Iris pigment epithelial cell (primary cell): ENCODE measurements around the gene SLC44A3.
"Not testable (repeated sequence)": the region's sequence is repeated elsewhere in the genome, so short reads cannot be mapped to it uniquely, and the experiment has no call there.

Experiments
- DNase-seq: peaks from one replicate; pipeline ENCODE4 v3.0.0-alpha.2; 2011; ENCODE audit warnings: low read depth

The SLC44A3 gene

DNA sequence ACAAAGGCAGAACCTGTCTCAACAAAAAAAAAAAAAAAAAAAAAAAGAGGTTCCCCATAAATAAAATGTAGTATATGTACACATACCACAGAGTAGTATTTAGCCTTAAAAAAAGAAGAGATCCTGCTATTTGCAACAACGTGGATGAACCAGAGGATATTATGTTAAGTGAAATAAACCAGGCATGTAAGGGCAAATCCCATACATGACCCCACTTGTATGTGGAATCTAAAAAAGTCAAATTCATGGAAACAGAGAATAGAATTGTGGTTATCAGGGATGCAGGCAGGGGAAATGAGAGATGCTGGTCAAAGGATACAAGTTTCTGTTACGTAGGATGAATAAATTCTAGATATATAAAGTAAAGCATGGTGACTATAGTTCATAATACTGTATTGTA, 16.7 kb downstream of the SLC44A3 start:
- no peak for DNase-seq

DNA sequence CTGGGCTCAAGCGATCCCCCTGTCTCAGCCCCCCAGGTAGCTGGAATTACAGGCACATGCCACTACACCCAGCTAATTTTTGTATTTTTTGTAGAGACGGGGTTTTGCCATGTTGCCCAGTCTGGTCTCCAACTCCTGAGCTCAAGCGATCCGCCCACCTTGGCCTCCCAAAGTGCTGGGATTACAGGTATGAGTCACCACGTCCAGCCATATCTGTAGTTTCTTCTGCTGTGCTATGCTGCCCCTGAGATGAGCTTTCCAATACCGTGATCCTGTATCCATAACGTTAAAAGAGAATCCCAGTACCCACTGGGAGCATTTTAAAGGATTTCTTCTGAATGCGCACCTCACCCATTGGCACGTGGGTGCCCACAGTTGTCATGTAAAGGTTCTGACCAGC, 20.2 kb downstream of the SLC44A3 start:
- DNase-seq: not testable (repeated sequence)

DNA sequence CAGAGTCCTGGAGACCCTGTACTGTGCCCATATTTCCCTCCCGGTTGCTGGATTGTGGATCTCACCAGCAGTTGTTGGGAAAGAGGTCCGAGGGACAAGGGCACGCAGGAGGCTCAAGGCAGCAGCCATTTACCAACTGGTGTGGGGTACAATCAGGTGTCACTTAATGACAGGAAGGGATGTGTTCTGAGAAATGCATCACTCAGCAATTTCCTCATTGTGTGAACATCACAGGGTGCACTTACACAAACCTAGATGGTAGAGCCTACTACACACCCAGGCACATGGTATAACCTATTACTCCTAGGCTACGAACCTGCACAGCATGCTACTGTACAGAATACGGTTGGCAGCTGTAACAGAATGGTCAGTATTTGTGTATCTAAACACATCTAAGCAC, 20.7 kb downstream of the SLC44A3 start:
- DNase-seq: no peak

DNA sequence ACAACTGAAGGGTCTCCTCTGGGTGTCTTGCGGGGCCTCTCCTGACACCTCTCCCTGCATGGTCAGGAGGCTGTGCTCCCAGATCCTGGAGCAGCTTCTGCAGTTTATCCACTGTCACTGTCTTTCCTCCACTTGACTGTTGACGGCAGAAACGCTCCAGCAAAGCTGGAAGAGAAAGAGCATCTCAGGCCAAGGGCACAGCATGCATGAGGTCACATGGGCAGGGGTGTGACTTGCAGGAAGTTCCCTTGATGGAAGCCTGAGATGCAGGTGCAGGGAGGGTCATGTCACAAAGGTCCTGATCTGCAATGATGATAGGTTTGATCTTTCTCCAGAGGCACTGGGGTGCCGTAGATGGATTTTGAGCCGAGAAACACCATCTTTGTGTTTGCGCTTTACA, 23.3 kb downstream of the SLC44A3 start:
- no peak for DNase-seq

DNA sequence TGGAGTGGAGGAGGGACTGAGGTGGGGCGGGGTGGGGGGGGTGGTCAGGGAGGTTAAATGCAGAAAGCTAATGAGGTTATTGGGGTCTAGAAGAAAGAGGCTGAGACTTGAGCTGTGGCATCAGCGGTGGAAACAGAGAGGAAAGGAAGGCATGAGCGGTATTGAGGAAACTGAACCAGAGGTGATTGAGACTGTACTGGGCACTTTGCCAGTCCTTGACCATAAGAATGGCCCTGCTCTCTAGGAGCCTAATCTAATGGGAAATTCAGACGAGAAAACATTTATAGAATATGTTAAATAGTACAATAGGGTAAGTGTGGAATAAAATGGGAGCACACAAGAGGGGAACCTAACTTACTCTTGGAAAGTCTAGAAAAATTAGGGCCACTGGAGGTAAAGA, 23.7 kb downstream of the SLC44A3 start:
- no peak for DNase-seq

DNA sequence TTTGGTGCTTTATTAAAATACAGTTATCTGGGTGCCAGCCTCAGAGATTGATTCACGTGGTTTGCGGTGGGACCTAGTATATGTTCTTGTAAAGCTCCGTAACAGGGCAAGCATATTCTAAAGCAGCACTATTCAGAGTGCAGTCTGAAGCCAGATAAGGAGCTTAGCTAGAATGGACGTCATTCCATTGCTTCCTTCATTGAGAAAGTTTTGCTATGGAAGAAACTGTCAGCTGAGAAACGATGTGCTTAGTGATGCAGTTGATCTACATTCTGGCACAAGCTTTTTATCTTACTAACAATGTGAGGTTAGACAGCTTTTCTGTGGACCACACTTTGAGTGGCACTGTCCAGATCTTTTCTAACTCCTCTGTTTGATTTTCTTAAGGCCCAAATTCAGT, 26.2 kb downstream of the SLC44A3 start:
- no peak for DNase-seq

DNA sequence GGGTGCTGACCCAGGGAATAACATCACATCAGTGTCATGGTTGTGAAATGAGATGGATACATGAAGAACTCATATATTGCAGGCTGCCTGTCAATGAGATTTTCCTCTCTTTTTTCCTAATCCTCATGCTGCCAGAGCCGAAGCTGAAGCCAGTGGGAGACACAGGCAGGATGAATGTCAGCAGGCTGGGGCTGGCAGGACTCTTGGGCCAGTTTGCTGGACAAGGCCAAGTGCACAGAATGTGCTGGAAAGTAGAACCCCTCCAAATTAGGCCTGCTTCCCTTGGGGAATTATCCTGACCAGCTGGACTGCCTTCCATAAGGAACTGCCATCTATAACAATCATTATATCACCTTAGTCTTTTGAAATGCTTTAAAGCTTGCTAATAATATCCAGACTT, 31.4 kb downstream of the SLC44A3 start:
- no peak for DNase-seq

DNA sequence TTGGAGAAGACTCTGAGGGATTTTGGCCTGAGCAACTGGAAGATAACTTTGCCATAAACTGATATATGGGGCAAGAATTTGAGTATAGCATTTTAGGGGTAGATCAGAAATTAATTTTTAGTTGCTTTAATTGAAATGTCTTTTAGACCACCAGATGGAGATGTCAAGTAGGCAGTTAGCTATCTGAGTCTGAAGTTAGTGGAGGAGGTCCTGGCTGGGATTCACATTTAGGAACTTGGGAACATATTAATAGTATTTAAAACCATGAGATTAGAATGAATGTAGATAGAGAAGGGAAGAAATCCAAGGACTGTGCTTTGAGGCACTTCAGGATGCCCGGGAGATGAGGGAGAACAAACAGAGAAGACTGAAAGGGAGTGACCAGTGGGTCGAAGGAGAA, 32.6 kb downstream of the SLC44A3 start:
- no peak for DNase-seq

DNA sequence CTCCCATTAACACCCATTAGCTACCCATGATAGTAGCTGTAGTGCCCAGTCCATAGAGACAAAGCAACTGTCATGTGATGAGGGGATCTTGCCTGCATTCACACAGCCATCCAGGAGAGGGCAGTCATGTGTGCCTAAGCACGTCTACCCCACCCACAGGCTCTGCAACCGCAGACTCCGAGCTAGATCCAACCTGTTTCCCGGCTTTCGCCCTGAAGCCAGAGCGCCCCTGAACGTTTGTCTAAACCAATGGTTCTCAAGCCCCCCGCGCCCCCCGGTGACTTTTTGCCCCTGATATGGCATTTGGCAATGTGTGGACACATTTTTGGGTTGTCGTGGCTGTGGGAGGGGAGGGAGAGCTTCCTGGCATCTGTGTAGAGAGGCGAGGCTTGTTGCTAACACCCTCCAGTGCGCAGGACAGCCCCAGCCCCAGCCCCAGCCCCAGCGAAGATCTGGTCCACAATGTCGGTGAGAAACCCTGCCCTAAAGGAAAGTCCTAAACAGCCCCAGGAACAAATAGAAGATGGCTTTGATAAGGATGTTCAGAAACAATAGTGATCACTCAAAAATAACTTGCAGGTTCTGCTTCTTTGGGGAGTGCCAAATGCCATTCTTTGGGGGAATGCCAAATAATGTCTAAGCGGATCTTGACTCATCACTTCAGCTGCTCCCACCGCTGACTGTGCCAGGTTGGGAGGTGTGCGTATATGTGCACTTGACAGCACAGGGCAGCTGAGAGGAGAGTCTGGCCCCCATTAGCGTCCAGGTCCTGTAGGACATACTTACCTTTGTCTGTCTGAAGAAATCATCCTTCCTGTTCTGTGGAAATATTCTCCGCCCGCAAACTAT, 34.5 kb downstream of the SLC44A3 start:
- peak; percentile 91 for DNase-seq

DNA sequence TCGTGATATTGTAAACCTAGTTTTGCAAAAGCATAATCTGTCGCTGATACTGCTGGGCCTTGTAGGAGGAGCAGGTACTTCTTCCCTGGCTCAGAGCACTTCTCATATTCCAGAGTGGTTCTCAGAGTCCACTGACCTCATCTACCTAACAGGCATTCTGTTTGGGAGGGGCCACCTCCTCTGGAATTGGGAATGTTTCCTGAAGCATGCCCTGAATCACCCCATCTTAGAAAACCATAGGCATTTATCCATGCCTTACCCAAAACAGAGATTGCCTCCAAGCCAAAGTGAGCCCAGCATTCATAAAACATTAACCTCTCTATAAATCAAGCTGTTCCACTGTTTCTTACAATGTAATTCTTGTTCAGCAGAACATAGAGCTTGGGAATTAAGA, 35.1 kb downstream of the SLC44A3 start:
- DNase-seq: no peak

DNA sequence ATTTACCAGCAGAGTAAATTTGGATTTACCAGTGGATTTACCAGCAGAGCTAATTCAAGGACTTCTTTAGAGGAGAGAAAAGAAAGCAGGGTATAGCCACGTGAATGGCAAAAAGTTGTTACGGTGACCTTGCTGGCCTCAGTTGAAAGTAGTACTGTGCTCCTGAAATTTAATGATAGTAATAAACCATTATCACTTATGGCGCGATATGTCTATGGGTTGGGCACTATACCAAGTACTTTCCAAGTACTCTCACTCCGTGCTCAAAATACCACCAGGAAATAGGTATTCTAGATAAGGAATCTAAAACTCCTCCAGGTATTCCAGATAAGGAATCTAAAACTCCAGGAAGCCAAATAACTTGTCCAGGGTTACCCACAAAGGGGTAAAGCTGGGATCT, 35.8 kb downstream of the SLC44A3 start:
- DNase-seq: no peak

DNA sequence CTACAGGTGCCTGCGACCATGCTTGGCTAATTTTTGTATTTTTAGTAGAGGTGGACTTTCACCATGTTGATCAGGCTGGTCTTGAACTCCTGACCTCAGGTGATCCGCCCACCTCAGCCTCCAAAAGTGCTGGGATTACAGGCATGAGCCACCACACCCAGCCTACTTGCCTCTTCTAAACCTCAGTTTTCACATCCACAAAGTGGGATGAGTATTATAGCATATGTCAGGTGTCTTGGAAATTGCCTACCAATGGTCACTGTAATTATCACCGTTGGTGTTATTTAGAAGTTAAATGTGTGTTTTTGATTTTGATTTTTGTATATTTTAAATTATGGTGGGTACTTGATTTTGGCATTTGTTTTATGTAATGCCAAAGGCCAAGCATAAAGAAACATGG, 36.7 kb downstream of the SLC44A3 start:
- DNase-seq: no peak

DNA sequence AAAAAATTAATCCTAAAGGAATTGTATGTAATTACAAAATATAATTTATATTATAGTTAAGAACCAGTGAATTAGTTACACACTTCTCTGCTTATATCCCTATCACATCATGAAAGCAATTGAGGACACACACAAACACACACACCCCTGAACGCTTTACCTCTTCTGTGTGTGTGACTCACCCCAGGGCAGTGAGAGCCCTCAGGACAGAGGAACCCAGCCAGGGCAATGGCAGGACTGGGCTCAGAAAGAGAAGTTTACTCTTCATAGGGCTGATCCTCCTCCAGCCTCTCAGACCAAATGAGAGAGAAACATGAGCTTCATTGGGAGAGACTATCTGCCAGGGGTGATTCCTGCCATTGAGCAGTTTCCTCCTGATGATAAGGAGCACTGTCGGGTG, 38.1 kb downstream of the SLC44A3 start:
- peak; percentile 49 for DNase-seq

DNA sequence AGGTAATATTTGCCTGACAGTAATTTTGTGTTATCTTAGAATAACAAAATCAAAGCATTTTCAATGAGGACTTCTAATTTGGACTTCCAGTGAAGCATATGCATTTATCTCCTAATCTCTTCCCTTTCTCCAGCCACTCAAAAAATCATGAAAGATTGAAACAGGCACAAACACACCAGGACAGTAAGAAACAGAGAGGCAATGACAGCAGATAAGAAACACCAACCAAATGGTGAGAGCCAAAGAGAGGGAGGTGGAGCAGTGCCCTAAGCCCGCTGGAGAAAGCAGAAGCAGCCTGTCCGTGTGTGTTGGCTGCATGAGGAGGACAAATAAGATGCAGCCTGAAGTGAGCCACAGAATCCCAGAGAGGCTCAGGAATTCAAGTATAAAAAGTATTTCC, 39.0 kb downstream of the SLC44A3 start:
- no peak for DNase-seq

DNA sequence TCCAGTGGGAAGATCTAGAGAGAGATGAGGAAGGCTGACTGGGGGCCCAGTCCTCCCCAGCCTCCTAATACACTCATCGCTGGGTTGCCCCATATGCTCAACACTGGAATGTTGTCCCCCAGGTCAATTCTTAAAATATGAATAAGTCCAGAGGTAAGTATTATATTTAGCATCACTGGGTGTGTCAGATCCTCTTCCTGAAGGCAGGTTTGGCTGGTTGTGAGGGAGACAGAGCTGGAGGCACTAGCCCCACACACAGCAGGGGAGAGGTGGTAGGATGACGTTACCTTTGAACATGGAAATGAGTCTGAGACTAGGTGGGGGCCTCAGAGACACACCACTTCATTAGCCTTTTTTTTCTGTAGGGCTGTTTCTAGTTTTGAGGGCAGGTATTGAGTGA, 42.6 kb downstream of the SLC44A3 start:
- no peak for DNase-seq

DNA sequence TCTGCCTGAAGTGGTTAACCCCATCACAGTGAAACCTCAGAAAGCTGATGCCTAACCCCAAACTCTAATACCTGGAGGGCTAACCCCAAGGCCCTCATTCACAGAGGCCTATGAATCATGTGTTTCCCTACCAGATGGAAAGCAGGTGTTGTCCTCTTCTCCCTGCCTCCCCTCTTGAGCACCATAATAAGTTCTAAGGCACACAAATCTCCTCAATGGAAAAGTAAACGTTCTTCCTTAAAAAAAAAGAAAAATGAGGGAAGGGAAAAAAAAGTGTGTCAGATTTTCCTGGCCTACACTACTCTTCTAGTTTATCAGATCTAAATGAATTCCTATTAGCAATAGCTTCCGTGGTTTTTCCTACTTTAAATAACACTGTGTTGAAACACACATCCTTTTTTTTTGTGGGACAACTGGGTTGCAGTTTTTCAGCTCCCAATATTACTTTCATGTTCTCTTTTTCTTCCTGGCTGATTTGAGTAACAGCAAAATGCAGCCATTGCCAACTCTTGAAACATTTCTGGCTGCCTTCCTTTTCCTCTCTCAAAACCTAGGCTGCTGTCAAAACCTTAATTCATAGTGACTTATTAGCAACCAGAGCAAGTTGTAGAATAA, 43.2 kb downstream of the SLC44A3 start:
- DNase-seq: peak; percentile 59

DNA sequence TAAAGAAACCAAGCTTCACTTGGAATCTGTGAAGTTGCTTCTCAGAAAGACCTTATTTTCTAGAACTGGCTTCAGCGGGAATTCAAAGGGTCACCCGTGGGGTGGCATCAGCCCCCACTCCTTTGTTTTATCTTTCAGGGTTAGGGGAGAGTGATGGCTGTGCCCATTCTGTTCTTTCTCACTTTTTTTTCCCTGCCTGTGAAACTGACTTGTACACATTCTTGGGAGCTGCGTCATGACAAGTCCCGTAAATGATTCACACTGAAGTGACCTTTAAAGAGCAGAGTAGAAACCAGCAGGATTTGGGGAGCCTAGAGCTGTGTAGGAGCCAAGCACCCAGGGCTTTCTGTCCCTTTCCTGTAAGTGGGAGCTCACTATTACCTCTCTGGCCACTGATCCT, 43.8 kb downstream of the SLC44A3 start:
- DNase-seq: peak; percentile 93

DNA sequence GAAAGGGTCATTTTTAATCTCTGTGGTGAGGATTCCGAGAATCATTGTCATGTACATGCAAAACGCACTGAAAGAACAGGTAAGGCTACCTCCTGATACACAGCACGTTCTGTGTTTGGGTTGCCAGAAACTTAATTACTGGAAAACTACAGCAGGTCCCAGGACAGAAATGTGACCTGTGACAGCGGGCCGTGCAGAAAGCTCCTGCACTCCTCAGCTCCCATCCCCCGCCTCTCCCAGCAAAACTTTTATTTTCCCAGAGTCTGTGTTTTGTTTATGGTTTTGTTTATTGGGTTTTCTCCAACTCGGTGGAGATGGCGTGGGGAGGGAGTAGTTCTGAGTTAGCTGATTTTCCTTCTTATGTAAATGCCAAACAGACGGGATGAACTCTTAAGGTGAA, 44.7 kb downstream of the SLC44A3 start:
- DNase-seq: no peak

DNA sequence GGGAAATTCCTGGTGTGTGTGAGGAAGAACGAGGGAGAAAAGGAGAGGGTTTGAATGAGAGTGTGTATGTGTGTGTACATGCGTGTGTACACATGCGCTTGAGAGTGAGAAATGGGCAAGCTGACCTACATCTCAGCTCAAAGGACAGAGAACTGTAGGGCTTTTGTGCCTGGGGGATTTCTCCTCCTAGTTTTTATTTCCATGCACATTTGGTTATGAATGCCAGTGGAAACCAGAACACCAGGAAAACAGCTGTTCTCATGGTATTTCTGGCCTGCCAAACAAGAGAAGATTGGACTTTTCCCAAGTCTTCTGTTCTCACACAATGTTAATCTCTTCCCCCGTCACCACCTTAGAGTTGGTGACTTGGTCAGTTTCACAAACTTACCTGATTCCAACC, 45.2 kb downstream of the SLC44A3 start:
- peak; percentile 54 for DNase-seq

DNA sequence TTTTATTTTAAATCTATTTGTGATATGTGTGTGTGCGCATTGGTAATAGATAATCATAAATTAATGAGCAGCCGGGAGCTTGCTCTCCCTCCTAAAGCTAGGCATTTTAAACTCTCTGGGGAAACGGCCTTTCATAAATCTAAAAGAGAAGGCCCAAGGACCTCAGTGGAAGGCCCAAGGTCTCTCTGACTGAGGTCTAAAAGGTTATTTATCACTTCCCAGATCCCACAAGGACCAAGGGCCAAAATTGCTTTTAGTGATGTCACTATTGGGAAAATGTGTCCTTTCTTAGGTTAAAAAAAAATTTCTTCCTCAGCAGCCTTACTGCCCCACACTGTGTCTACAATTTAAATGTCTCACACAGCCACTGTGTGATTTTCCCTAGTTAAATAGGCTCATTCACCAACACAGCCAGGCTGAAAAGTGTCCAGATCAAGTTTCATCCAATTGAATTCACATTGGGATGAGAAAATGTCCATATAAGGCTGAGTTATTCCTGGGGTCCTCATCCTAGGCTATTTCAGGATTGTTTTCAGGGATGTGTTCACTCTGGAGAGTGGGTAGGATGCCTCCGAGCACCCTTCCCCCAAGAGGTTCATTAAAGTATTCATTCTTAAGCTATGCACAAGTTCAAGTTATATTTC, 46.1 kb downstream of the SLC44A3 start:
- peak; percentile 39 for DNase-seq

DNA sequence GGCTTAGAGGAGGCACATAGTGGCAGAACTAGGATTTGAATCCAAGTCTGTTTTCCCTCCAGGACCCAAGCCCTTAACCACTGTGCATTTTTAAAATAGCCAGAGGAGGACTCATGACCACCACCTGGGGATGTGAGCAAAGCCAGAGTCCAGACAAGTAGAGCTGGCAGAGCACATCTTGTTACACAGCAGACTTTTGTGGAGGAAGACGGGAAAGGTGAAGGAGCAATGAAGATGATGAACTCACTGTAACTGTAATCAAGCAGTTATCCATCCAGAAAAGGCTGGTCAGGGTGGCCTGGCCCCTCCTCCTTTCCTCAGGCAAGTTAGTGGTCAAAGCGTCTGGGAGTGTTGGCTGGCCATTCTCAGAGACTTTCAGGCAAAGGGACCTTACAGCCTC, 50.9 kb downstream of the SLC44A3 start:
- DNase-seq: peak; percentile 39

DNA sequence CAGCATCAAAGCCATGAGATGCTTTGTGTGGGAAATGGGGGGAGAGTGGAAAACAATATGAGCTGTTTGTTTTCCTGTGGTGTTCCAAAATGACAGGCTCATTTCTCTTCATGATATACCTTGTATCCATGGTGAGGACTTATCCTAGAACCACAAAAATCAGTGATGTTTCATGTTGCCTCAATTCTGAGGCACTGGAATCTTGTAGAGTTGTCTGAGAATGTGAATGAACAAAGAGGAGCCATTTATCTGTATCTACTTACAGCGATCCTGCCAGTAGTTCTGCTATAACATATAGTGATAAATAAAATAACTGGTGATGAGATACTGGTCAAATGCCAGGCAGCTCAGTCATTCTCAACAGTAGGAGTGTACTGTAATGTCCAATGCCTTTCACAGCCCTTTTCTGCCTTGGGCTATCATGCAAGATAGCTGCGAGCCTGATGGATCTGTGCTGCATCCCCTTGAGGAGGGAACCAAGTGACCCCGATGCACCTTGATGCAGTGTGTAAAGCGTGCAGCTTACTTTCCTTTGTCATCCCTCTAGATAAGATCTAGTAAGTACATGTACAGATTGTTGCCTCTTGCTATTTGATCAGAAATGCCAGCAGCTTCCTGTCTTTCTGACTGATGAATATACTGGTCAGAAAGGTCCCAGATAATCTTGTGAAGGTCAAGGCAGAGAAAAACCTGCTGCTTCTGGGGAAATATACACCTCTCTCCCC, 52.8 kb downstream of the SLC44A3 start:
- DNase-seq: no peak
